ENCODE measurements around the gene PCBP3.

PCBP3 gene

GRCh38 chr21:45899317-45900033 is 255.9 kb downstream of the PCBP3 start:
- H3K9me3 ChIP-seq (ENCODE audit: low read length): no peaks in the 10 kb centered on the region
- peaks cover 2% of the 10 kb centered on the region for H3K4me1 ChIP-seq (ENCODE audit: insufficient read depth, low read length)
- H2AFZ ChIP-seq (ENCODE audit: low read depth, low read length): no peak overlapping the region
- H3K36me3 ChIP-seq (ENCODE audit: insufficient read depth, low read length): no peaks in the 10 kb centered on the region
- no peak overlapping the region for H3K4me3 ChIP-seq (ENCODE audit: low read length)
- peaks cover 3% of the 10 kb centered on the region for H3K27me3 ChIP-seq (ENCODE audit: insufficient read depth, low read length)

DNA sequence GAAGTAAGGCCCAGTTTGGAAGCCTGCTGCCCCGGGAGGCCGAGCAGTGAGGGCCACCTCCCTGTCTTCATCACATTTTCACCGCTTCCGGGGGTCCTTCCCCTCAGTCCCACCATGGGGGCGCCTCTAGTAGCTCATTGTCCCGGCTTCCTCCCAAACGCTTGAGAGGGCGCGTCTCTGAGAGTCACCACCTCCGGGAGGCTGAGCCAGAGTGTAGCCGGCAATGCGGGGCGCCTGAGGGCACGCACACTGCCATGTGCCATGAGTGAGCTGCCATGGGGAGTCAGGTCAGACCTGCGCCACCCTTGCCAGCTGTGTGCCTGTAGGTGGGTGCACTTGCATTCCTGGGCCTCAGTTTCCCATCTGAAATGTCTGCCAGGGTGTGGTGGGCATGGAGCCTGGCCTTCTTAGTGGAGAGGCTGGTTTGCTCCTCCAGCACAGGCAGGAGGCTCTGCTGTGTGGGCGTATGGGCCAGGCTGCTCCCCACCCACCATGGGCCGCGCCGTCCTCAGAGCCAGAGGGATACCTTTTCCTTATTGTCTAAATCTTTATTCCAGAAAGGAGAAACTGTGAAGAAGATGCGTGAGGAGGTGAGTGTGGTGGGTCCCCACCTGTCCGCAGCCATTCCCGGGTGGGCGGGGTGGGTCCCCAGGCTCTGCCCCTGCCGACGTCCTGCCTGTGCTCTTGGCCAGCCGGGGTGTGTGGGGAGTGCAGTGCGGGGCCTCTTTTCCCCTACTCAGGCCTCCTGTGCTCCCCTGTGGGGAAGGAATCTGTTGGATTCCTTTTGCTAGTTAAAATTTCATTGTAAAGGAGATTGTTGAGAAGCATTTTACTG is 256.7 kb downstream of the PCBP3 start:
- H3K36me3 ChIP-seq (ENCODE audit: insufficient read depth, low read length): no peaks in the 10 kb centered on the region
- peaks cover 2% of the 10 kb centered on the region for H3K4me1 ChIP-seq (ENCODE audit: insufficient read depth, low read length)
- no peaks in the 10 kb centered on the region for H3K9me3 ChIP-seq (ENCODE audit: low read length)
- H2AFZ ChIP-seq (ENCODE audit: low read depth, low read length): no peak overlapping the region
- no peak overlapping the region for H3K4me3 ChIP-seq (ENCODE audit: low read length)
- peaks cover 3% of the 10 kb centered on the region for H3K27me3 ChIP-seq (ENCODE audit: insufficient read depth, low read length)

GRCh38 chr21:45901061-45901690 is 257.7 kb downstream of the PCBP3 start:
- H3K9me3 ChIP-seq (ENCODE audit: low read length): no peaks in the 10 kb centered on the region
- peaks cover 3% of the 10 kb centered on the region for H3K27me3 ChIP-seq (ENCODE audit: insufficient read depth, low read length)
- no peak overlapping the region for H2AFZ ChIP-seq (ENCODE audit: low read depth, low read length)
- H3K4me1 ChIP-seq (ENCODE audit: insufficient read depth, low read length): peaks cover 2% of the 10 kb centered on the region
- no peaks in the 10 kb centered on the region for H3K36me3 ChIP-seq (ENCODE audit: insufficient read depth, low read length)
- no peak overlapping the region for H3K4me3 ChIP-seq (ENCODE audit: low read length)

GRCh38 chr21:45902292-45902995 is 258.9 kb downstream of the PCBP3 start:
- Histone ChIP-seq H3K9me3 (ENCODE audit: low read length) (no peaks in the 10 kb centered on the region), H3K4me3 (ENCODE audit: low read length) (no peak overlapping the region), H2AFZ (ENCODE audit: low read depth, low read length) (no peak overlapping the region), H3K36me3 (ENCODE audit: insufficient read depth, low read length) (no peaks in the 10 kb centered on the region), H3K4me1 (ENCODE audit: insufficient read depth, low read length) (peaks cover 2% of the 10 kb centered on the region), H3K27me3 (ENCODE audit: insufficient read depth, low read length) (no peaks in the 10 kb centered on the region)

DNA sequence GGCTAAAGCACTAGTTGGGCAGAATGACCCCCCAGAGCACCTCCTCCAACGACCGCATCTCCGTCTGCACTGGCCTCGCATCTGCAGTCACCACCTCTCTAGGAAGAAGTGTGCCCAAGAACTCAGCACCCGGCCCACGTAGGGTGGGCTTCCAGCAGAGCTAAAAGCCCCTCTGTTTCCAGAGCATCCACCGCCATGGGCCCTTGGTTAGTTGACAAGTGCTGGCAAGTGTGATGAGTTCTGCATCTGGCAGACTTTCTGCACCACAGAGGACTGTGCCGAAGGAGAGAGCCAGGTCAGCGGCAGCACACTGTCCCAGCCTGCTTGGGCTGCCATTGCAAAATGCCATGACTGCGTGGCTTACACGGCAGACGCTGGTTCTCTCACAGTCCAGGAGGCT is 261.7 kb downstream of the PCBP3 start:
- Histone ChIP-seq H3K27me3 (ENCODE audit: insufficient read depth, low read length) (no peaks in the 10 kb centered on the region), H3K36me3 (ENCODE audit: insufficient read depth, low read length) (no peaks in the 10 kb centered on the region), H3K4me1 (ENCODE audit: insufficient read depth, low read length) (peaks cover 2% of the 10 kb centered on the region), H3K9me3 (ENCODE audit: low read length) (no peaks in the 10 kb centered on the region), H3K4me3 (ENCODE audit: low read length) (no peak overlapping the region), H2AFZ (ENCODE audit: low read depth, low read length) (no peak overlapping the region)

DNA sequence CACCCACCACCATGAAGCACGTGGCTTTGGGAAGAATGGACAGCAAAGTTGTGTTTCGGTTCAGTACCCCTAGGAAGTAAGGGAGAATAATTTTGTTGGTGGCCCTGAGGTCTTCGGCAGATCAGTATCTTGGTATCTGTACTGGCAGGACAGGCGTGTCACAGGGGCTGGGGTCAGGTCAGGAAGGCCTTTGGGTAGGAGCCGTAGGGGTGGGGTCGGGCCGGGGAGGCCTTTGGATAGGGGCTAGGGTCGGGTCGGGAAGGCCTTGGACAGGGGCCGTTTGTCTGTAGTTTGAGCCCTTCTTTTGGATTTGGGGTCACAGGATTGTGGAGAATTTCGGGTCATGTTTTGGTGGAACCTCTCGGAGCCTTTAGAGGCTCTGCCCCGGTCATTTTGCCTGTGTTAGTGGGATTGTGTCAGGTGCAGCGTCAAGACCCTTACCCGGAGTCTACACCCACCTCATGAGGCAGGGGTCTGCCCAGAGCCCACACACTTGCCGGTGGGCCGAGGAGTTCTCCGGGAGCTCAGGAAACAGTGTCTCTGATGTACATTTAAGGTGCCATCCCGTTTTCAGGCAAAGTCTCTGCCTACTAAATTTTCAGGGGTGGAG is 262.8 kb downstream of the PCBP3 start:
- Histone ChIP-seq H2AFZ (ENCODE audit: low read depth, low read length) (no peak overlapping the region), H3K36me3 (ENCODE audit: insufficient read depth, low read length) (no peaks in the 10 kb centered on the region), H3K4me1 (ENCODE audit: insufficient read depth, low read length) (no peaks in the 10 kb centered on the region), H3K27me3 (ENCODE audit: insufficient read depth, low read length) (no peaks in the 10 kb centered on the region), H3K4me3 (ENCODE audit: low read length) (no peak overlapping the region), H3K9me3 (ENCODE audit: low read length) (no peaks in the 10 kb centered on the region)

GRCh38 chr21:45906859-45907258 is 263.3 kb downstream of the PCBP3 start:
- H3K4me3 ChIP-seq (ENCODE audit: low read length): no peak overlapping the region
- H3K27me3 ChIP-seq (ENCODE audit: insufficient read depth, low read length): no peaks in the 10 kb centered on the region
- no peak overlapping the region for H2AFZ ChIP-seq (ENCODE audit: low read depth, low read length)
- no peaks in the 10 kb centered on the region for H3K4me1 ChIP-seq (ENCODE audit: insufficient read depth, low read length)
- H3K9me3 ChIP-seq (ENCODE audit: low read length): no peaks in the 10 kb centered on the region
- H3K36me3 ChIP-seq (ENCODE audit: insufficient read depth, low read length): no peaks in the 10 kb centered on the region

GRCh38 chr21:45908536-45909237 is 265.2 kb downstream of the PCBP3 start:
- H3K27me3 ChIP-seq (ENCODE audit: insufficient read depth, low read length): no peaks in the 10 kb centered on the region
- H2AFZ ChIP-seq (ENCODE audit: low read depth, low read length): no peak overlapping the region
- H3K4me3 ChIP-seq (ENCODE audit: low read length): no peak overlapping the region

DNA sequence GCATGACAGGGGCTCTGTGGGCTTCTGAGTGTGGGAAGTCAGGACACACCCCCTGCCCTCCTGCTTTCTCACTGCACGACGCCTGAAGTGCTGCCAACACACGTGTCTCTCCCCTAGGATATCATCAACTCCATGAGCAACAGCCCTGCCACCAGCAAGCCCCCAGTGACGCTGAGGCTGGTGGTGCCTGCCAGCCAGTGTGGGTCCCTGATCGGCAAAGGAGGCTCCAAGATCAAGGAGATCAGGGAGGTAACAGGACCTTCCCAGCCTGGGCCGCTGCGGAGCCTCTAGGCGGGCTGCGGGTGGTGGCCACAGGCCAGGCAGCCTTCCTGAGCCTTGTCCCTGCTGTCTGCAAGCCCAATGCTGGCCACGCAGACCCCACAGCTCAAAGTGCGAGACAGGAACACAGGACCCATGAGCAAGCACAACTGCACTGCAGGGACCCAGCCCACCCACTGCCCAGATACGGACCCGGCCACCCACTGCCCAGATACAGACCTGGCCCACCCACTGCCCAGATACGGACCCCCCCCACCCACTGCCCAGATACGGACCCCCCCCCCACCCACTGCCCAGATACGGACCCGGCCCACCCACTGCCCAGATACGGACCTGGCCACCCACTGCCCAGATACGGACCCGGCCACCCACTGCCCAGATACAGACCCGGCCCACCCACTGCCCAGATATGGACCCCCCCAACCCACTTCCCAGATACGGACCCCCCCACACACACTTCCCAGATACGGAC is 265.9 kb downstream of the PCBP3 start:
- H3K27me3 ChIP-seq (ENCODE audit: insufficient read depth, low read length): peaks cover 4% of the 10 kb centered on the region
- no peak overlapping the region for H3K4me3 ChIP-seq (ENCODE audit: low read length)
- H3K36me3 ChIP-seq (ENCODE audit: insufficient read depth, low read length): no peaks in the 10 kb centered on the region
- no peak overlapping the region for H2AFZ ChIP-seq (ENCODE audit: low read depth, low read length)
- no peaks in the 10 kb centered on the region for H3K4me1 ChIP-seq (ENCODE audit: insufficient read depth, low read length)
- no peaks in the 10 kb centered on the region for H3K9me3 ChIP-seq (ENCODE audit: low read length)

More at GRCh38 chr21:45908536-45909237, 265.2 kb downstream of the PCBP3 start:
- Histone ChIP-seq H3K4me1 (ENCODE audit: insufficient read depth, low read length) (no peaks in the 10 kb centered on the region), H3K9me3 (ENCODE audit: low read length) (no peaks in the 10 kb centered on the region), H3K36me3 (ENCODE audit: insufficient read depth, low read length) (no peaks in the 10 kb centered on the region)

DNA sequence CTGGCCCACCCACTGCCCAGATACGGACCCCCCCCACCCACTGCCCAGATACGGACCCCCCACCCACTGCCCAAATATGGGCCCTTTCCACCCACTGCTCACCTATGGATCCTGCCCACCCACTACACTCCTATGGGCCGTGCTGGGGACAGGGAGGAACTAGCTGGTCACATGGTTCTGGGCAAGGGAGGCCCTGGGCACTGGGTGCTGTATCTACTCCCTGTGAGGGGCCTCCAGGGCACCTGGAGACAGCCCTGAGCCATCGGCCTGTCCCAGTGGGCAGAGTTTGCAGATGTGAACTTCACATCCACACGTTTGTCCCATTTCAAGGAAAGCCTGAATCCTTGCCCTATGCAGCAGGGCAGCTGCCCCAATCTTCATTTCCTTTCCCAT is 266.6 kb downstream of the PCBP3 start:
- H3K27me3 ChIP-seq (ENCODE audit: insufficient read depth, low read length): peaks cover 4% of the 10 kb centered on the region
- no peaks in the 10 kb centered on the region for H3K36me3 ChIP-seq (ENCODE audit: insufficient read depth, low read length)
- no peaks in the 10 kb centered on the region for H3K4me1 ChIP-seq (ENCODE audit: insufficient read depth, low read length)
- H3K9me3 ChIP-seq (ENCODE audit: low read length): no peaks in the 10 kb centered on the region
- no peak overlapping the region for H2AFZ ChIP-seq (ENCODE audit: low read depth, low read length)
- H3K4me3 ChIP-seq (ENCODE audit: low read length): no peak overlapping the region

GRCh38 chr21:45910548-45911221 is 267.2 kb downstream of the PCBP3 start:
- Histone ChIP-seq H3K9me3 (ENCODE audit: low read length) (no peaks in the 10 kb centered on the region), H3K4me3 (ENCODE audit: low read length) (no peak overlapping the region), H3K27me3 (ENCODE audit: insufficient read depth, low read length) (peaks cover 4% of the 10 kb centered on the region), H2AFZ (ENCODE audit: low read depth, low read length) (no peak overlapping the region), H3K4me1 (ENCODE audit: insufficient read depth, low read length) (no peaks in the 10 kb centered on the region), H3K36me3 (ENCODE audit: insufficient read depth, low read length) (no peaks in the 10 kb centered on the region)

Data from neuron (in vitro differentiated cells).